Measurements from ENCODE around the gene DPT. TPM values are rescaled to one million over a fixed set of nuclear protein-coding genes. Genes with fewer than 3 reads are reported as not detected.

The DPT gene
- total and polyA plus RNA-seq, 10 of the 15 experiments (the other 5 are each of a cell fraction or from before 2014, with no cell fraction given): 0.05 to 0.10 TPM; not detected in 8

DNA sequence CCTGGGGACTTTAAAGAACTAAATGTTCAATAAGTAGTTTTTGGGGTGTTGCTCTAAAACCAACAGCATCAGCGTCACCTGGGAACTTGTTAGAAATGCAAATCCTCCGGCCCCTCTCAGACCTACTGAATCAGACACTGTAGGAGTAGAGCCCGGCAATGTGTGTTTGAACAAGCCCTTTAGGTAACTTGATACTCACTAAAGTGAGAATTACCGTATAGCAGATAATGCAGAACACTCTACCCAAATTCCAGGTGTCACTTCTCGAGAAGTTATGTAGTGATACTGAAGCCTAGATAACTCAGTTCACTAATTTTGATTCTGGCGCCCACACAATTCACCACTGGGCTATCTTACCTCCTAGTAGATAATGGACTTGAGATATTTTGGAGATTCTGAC lies 3.7 kb upstream of the DPT start:
- H3K27me3 ChIP-seq (replicated peaks in 1 of 2; ENCODE audit: control insufficient read depth in 2 of 2, insufficient read depth in 2 of 2, low read length in 1 of 2): peaks cover 0 to 3% of the 10 kb centered on the region in 2 experiments; a peak in 2 of 4 replicates
- H3K4me3 ChIP-seq: no peak overlapping the region
- in situ Hi-C loops (cut with MboI): no loop called here
- no peak for FAIRE-seq
- 54% methylated on average over 6 of the region's 6 CpGs for whole genome bisulfite sequencing (ENCODE audit: insufficient coverage, insufficient replicate concordance, low lambda C conversion rate, missing lambda C conversion rate)
- no peak for ATAC-seq
- H3K79me2 ChIP-seq (ENCODE audit: control insufficient read depth, insufficient read depth, low read length): no peaks in the 10 kb centered on the region
- intact Hi-C loops (cut with micrococcal nuclease; ENCODE audit: unreplicated experiment): no loop called here
- POLR2A ChIA-PET: no interaction called here
- H2AFZ ChIP-seq (ENCODE audit: control insufficient read depth, low read depth, low read length): no peak overlapping the region
- no TSS peak for BruUV-seq (replicated peaks)
- no peak for DNase-seq (ENCODE audit: low read depth, low spot score)
- TF ChIP-seq TARDBP (IDR thresholded peaks at IDR 0.05; ENCODE audit: borderline replicate concordance): no peak
- no peak for TF ChIP-seq SIX5 (IDR thresholded peaks at IDR 0.05; ENCODE audit: low read depth, low read length, severe bottlenecking)
- no peak for TF ChIP-seq SRF (IDR thresholded peaks at IDR 0.05; ENCODE audit: low read depth in 2 of 2, low read length in 2 of 2)
- TF ChIP-seq, protein P1, sequence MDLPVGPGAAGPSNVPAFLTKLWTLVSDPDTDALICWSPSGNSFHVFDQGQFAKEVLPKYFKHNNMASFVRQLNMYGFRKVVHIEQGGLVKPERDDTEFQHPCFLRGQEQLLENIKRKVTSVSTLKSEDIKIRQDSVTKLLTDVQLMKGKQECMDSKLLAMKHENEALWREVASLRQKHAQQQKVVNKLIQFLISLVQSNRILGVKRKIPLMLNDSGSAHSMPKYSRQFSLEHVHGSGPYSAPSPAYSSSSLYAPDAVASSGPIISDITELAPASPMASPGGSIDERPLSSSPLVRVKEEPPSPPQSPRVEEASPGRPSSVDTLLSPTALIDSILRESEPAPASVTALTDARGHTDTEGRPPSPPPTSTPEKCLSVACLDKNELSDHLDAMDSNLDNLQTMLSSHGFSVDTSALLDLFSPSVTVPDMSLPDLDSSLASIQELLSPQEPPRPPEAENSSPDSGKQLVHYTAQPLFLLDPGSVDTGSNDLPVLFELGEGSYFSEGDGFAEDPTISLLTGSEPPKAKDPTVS (IDR thresholded peaks at IDR 0.05; ENCODE audit: low read depth, low read length): no peak
- TF ChIP-seq, protein P2, sequence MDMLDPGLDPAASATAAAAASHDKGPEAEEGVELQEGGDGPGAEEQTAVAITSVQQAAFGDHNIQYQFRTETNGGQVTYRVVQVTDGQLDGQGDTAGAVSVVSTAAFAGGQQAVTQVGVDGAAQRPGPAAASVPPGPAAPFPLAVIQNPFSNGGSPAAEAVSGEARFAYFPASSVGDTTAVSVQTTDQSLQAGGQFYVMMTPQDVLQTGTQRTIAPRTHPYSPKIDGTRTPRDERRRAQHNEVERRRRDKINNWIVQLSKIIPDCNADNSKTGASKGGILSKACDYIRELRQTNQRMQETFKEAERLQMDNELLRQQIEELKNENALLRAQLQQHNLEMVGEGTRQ (IDR thresholded peaks at IDR 0.05; ENCODE audit: borderline replicate concordance, low read depth, low read length): no peak
- TF ChIP-seq YBX1 (IDR thresholded peaks at IDR 0.05): no peak
- TF ChIP-seq SIN3A (IDR thresholded peaks at IDR 0.05; ENCODE audit: low read depth, low read length): no peak
- TF ChIP-seq DPF2 (IDR thresholded peaks at IDR 0.05): no peak
- no peak for TF ChIP-seq POLR2AphosphoS5 (IDR thresholded peaks at IDR 0.05; ENCODE audit: low read length)
- TF ChIP-seq BHLHE40 (IDR thresholded peaks at IDR 0.05; ENCODE audit: borderline replicate concordance in 1 of 2, low read depth in 2 of 2, low read length in 1 of 2): no peak
- TF ChIP-seq MEF2B (IDR thresholded peaks at IDR 0.05; ENCODE audit: partially characterized antibody, poor library complexity, severe bottlenecking): no peak
- TF ChIP-seq, protein P3, sequence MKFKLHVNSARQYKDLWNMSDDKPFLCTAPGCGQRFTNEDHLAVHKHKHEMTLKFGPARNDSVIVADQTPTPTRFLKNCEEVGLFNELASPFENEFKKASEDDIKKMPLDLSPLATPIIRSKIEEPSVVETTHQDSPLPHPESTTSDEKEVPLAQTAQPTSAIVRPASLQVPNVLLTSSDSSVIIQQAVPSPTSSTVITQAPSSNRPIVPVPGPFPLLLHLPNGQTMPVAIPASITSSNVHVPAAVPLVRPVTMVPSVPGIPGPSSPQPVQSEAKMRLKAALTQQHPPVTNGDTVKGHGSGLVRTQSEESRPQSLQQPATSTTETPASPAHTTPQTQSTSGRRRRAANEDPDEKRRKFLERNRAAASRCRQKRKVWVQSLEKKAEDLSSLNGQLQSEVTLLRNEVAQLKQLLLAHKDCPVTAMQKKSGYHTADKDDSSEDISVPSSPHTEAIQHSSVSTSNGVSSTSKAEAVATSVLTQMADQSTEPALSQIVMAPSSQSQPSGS (IDR thresholded peaks at IDR 0.05; ENCODE audit: low read length): no peak
- TF ChIP-seq TCF12 (IDR thresholded peaks at IDR 0.05; ENCODE audit: low read depth, low read length): no peak
- TF ChIP-seq MTA2 (IDR thresholded peaks at IDR 0.05; ENCODE audit: low read depth): no peak
- no peak for TF ChIP-seq RAD21 (IDR thresholded peaks at IDR 0.05; ENCODE audit: insufficient read depth, low read depth, low read length)
- TF ChIP-seq CBX3 (IDR thresholded peaks at IDR 0.05; ENCODE audit: borderline replicate concordance, low read depth): no peak
- TF ChIP-seq, protein P4, sequence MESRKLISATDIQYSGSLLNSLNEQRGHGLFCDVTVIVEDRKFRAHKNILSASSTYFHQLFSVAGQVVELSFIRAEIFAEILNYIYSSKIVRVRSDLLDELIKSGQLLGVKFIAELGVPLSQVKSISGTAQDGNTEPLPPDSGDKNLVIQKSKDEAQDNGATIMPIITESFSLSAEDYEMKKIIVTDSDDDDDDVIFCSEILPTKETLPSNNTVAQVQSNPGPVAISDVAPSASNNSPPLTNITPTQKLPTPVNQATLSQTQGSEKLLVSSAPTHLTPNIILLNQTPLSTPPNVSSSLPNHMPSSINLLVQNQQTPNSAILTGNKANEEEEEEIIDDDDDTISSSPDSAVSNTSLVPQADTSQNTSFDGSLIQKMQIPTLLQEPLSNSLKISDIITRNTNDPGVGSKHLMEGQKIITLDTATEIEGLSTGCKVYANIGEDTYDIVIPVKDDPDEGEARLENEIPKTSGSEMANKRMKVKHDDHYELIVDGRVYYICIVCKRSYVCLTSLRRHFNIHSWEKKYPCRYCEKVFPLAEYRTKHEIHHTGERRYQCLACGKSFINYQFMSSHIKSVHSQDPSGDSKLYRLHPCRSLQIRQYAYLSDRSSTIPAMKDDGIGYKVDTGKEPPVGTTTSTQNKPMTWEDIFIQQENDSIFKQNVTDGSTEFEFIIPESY (IDR thresholded peaks at IDR 0.05): no peak
- H4K20me1 ChIP-seq (ENCODE audit: control insufficient read depth, insufficient read depth): no peaks in the 10 kb centered on the region
- RAD21 ChIA-PET (ENCODE audit: unreplicated experiment): no interaction called here
- no peaks in the 10 kb centered on the region for H3K4me1 ChIP-seq (ENCODE audit: control insufficient read depth, insufficient read depth, low read length)
- no peak overlapping the region for H3K4me2 ChIP-seq (ENCODE audit: control insufficient read depth, insufficient read depth)
- no peak overlapping the region for H3K9ac ChIP-seq (ENCODE audit: control insufficient read depth, insufficient read depth, low read length)
- H3K27ac ChIP-seq (ENCODE audit: control insufficient read depth, insufficient read depth): no peak overlapping the region
- no peaks in the 10 kb centered on the region for H3K36me3 ChIP-seq (ENCODE audit: control insufficient read depth in 2 of 2, insufficient read depth in 2 of 2, low read length in 1 of 2)
- H3K9me3 ChIP-seq (replicated peaks; ENCODE audit: control insufficient read depth, insufficient read depth, low read length): no peaks in the 10 kb centered on the region
- SMC1A ChIA-PET (ENCODE audit: uncharacterized antibody, unreplicated experiment): no interaction called here
- CTCF ChIA-PET: no interaction called here
